GM19351 (cell line): ENCODE data around the gene MELTF.

Source experiments
- ATAC-seq: cut with Tn5 transposase; IDR thresholded peaks from one replicate; pipeline ENCODE4 v1.9.1; 2021; ENCODE audit warnings: mild to moderate bottlenecking, moderate library complexity; ENCODE audit not compliant: unreplicated experiment

MELTF gene

GRCh38 chr3:196969134-196969659 lies 60.4 kb downstream of the MELTF start:
- peak; percentile 42 for ATAC-seq

- peak; percentile 61 for ATAC-seq
These were observed 61.1 kb downstream of the MELTF start, which contains the start of gene PIGZ for GRCh38 chr3:196968233-196969133. Gene PIGZ (minus strand): TSS chr3:196968833. CDS start chr3:196952031, 16,802 bp downstream.

- ATAC-seq, result no peak
These were observed 62.0 kb downstream of the MELTF start for GRCh38 chr3:196967412-196968232.

GRCh38 chr3:196966526-196967401 lies 62.9 kb downstream of the MELTF start:
- no peak for ATAC-seq

GRCh38 chr3:196965804-196966173 lies 63.8 kb downstream of the MELTF start:
- ATAC-seq, result no peak

GRCh38 chr3:196965112-196965803 lies 64.4 kb downstream of the MELTF start:
- ATAC-seq, result no peak

GRCh38 chr3:196963631-196963953 lies 66.0 kb downstream of the MELTF start:
- no peak for ATAC-seq

GRCh38 chr3:196962930-196963630 lies 66.5 kb downstream of the MELTF start:
- ATAC-seq, result no peak

- no peak for ATAC-seq
These were observed 67.3 kb downstream of the MELTF start for GRCh38 chr3:196962108-196962929.

GRCh38 chr3:196954832-196955231 lies 74.8 kb downstream of the MELTF start:
- no peak for ATAC-seq
